WERI-Rb-1 (cell line): ENCODE data around the gene ANKRD2.

Experiments used
- DNase-seq: peaks from one replicate; pipeline ENCODE4 v3.0.0-alpha.2; 2020
- H3K27ac ChIP-seq: fragments of 250-450 bp; sonication (Bioruptor Pico); 2 replicates; pipeline ENCODE4 v1.5.1; 2020; ENCODE audit warnings: mild to moderate bottlenecking, moderate library complexity
- H3K27me3 ChIP-seq: fragments of 250-450 bp; sonication (Bioruptor Pico); 2 replicates; pipeline ENCODE4 v1.5.1; 2021; ENCODE audit warnings: mild to moderate bottlenecking, low read depth, moderate library complexity; ENCODE audit not compliant: insufficient read depth, severe bottlenecking
- H3K36me3 ChIP-seq: fragments of 250-450 bp; sonication (Bioruptor Pico); 2 replicates; pipeline ENCODE4 v1.5.1; 2020; ENCODE audit warnings: mild to moderate bottlenecking, moderate library complexity
- H3K4me3 ChIP-seq: 2 replicates; pipeline ENCODE4 v1.5.1; 2011; ENCODE audit warnings: low read depth, mild to moderate bottlenecking, control low read depth, low read length
- H3K9me3 ChIP-seq: fragments of 250-450 bp; sonication (Bioruptor Pico); 2 replicates; pipeline ENCODE4 v1.5.1; 2021; ENCODE audit warnings: mild to moderate bottlenecking, moderate library complexity; ENCODE audit not compliant: severe bottlenecking
- CTCF ChIP-seq: IDR thresholded peaks from 2 replicates; pipeline ENCODE4 v1.5.1; 2011; ENCODE audit warnings: low read depth, mild to moderate bottlenecking, control low read depth, inconsistent platforms, low read length

Gene ANKRD2

GRCh38 chr10:97583476-97583875 is 10.9 kb downstream of the ANKRD2 start:
- no peaks in the 10 kb centered on the region for H3K27me3 ChIP-seq
- no peak for TF ChIP-seq CTCF
- H3K36me3 ChIP-seq: no peaks in the 10 kb centered on the region
- H3K27ac ChIP-seq: no peak overlapping the region
- no peak overlapping the region for H3K4me3 ChIP-seq
- no peaks in the 10 kb centered on the region for H3K9me3 ChIP-seq
- no peak for DNase-seq

- Histone ChIP-seq H3K27ac (no peak within 1 kb of the TSS), H3K36me3 (no peaks in the 10 kb centered on the region), H3K4me3 (no peak within 1 kb of the TSS), H3K27me3 (no peaks in the 10 kb centered on the region), H3K9me3 (no peaks in the 10 kb centered on the region)
- TF ChIP-seq CTCF: no peak
- peak; percentile 56 for DNase-seq
These were observed 11.7 kb downstream of the ANKRD2 start, which contains the start of gene HOGA1 for GRCh38 chr10:97584060-97584797. TSS of gene HOGA1 (plus strand) at chr10:97584389. CDS start at chr10:97584704, 315 bp downstream.

GRCh38 chr10:97584798-97585438 is 12.3 kb downstream of the ANKRD2 start:
- no peak for DNase-seq
- no peak overlapping the region for H3K27ac ChIP-seq
- no peaks in the 10 kb centered on the region for H3K36me3 ChIP-seq
- H3K27me3 ChIP-seq: no peaks in the 10 kb centered on the region
- no peak for TF ChIP-seq CTCF
- no peaks in the 10 kb centered on the region for H3K9me3 ChIP-seq
- no peak overlapping the region for H3K4me3 ChIP-seq

GRCh38 chr10:97585439-97585811 is 12.8 kb downstream of the ANKRD2 start:
- no peak for DNase-seq
- TF ChIP-seq CTCF: no peak
- no peak overlapping the region for H3K4me3 ChIP-seq
- no peak overlapping the region for H3K27ac ChIP-seq
- no peaks in the 10 kb centered on the region for H3K27me3 ChIP-seq
- H3K36me3 ChIP-seq: no peaks in the 10 kb centered on the region
- no peaks in the 10 kb centered on the region for H3K9me3 ChIP-seq

GRCh38 chr10:97587183-97587582 is 14.6 kb downstream of the ANKRD2 start:
- Histone ChIP-seq H3K4me3 (no peak overlapping the region), H3K27me3 (no peaks in the 10 kb centered on the region), H3K36me3 (no peaks in the 10 kb centered on the region), H3K27ac (no peak overlapping the region), H3K9me3 (no peaks in the 10 kb centered on the region)
- DNase-seq: no peak
- no peak for TF ChIP-seq CTCF
